IMR-90 (cell line): ENCODE measurements around the gene CCDC117. TPM values are rescaled to one million over a fixed set of nuclear protein-coding genes. Genes with fewer than 3 reads are reported as not detected.

Experiments used
- ATAC-seq: fragments of 200-7000 bp; cut with Tn5 transposase; 2 replicates; pipeline ENCODE4 v1.9.1; 2020; ENCODE audit warnings: low read depth, mild to moderate bottlenecking, moderate library complexity
- BruUV-seq: library from RNA; stranded (reverse); fragments of 400-500 nt; replicated peaks from 2 replicates; lab custom pipeline; 2021; lab: Mats Ljungman, UMichigan
- CTCF ChIA-PET: fragments of 300-600 bp; formaldehyde crosslinking; extraction: SDS; loops from one replicate; lab custom pipeline; 2021; ENCODE audit warnings: antibody characterized with exemption; lab: Yijun Ruan, JAX
- POLR2A ChIA-PET: fragments of 300-600 bp; sonication (Branson Sonifier 250); formaldehyde crosslinking; loops from one replicate; lab custom pipeline; 2022; ENCODE audit warnings: antibody characterized with exemption; ENCODE audit not compliant: unreplicated experiment; lab: Charles Lee
- DNase-seq: peaks from one replicate; pipeline ENCODE4 v3.0.0; 2013
- H2AFZ ChIP-seq: replicated peaks from 2 replicates; pipeline ENCODE3; 2013; ENCODE audit warnings: low read length, mild to moderate bottlenecking; ENCODE audit not compliant: poor library complexity
- H2AK5ac ChIP-seq: 2 replicates; pipeline ENCODE4 v1.6.1; 2013; ENCODE audit warnings: low read depth, low read length, inconsistent platforms
- H2AK9ac ChIP-seq: replicated peaks from 2 replicates; pipeline ENCODE3; 2013; ENCODE audit warnings: mild to moderate bottlenecking, low read depth, low read length, moderate library complexity; ENCODE audit not compliant: poor library complexity
- H2BK120ac ChIP-seq: 2 replicates; pipeline ENCODE4 v1.6.1; 2013; ENCODE audit warnings: low read depth, low read length, inconsistent platforms
- H2BK15ac ChIP-seq: 3 replicates; pipeline ENCODE4 v1.6.1; 2013; ENCODE audit warnings: low read depth, low read length, inconsistent platforms
- H2BK20ac ChIP-seq: 2 replicates; pipeline ENCODE4 v1.6.1; 2013; ENCODE audit warnings: low read depth, mild to moderate bottlenecking, inconsistent platforms, low read length, moderate library complexity
- H2BK5ac ChIP-seq: 2 replicates; pipeline ENCODE4 v1.6.1; 2013; ENCODE audit warnings: mild to moderate bottlenecking, low read depth, low read length, inconsistent platforms; ENCODE audit not compliant: poor library complexity, severe bottlenecking
- H3K14ac ChIP-seq: replicated peaks from 2 replicates; pipeline ENCODE4 v1.6.1; 2013; ENCODE audit warnings: low read depth, low read length, inconsistent platforms
- H3K18ac ChIP-seq: 2 replicates; pipeline ENCODE4 v1.6.1; 2013; ENCODE audit warnings: low read depth, low read length, control low read depth
- H3K23ac ChIP-seq: 2 replicates; pipeline ENCODE4 v1.6.1; 2013; ENCODE audit warnings: low read depth, low read length, inconsistent platforms
- H3K27ac ChIP-seq: 2 replicates; pipeline ENCODE4 v1.5.1; 2013; ENCODE audit warnings: mild to moderate bottlenecking, control low read depth, low read length; ENCODE audit not compliant: insufficient read depth
- H3K27me3 ChIP-seq: 2 replicates; pipeline ENCODE4 v1.6.1; 2013; ENCODE audit warnings: low read length; ENCODE audit not compliant: control insufficient read depth, insufficient read depth
- H3K36me3 ChIP-seq: 2 replicates; pipeline ENCODE4 v1.6.1; 2013; ENCODE audit warnings: low read length, mixed read lengths; ENCODE audit not compliant: control insufficient read depth, insufficient read depth
- H3K4ac ChIP-seq: 2 replicates; pipeline ENCODE4 v1.6.1; 2013; ENCODE audit warnings: low read depth, low read length, inconsistent platforms
- H3K4me1 ChIP-seq: 2 replicates; pipeline ENCODE4 v1.6.1; 2013; ENCODE audit warnings: low read length, mixed read lengths; ENCODE audit not compliant: control insufficient read depth, insufficient read depth
- H3K4me2 ChIP-seq: 2 replicates; pipeline ENCODE4 v1.6.1; 2013; ENCODE audit warnings: low read depth, mild to moderate bottlenecking, control low read depth, low read length, moderate library complexity
- H3K4me3 ChIP-seq: 2 replicates; pipeline ENCODE4 v1.5.1; 2013; ENCODE audit warnings: low read depth, mild to moderate bottlenecking, control low read depth, low read length, moderate library complexity; ENCODE audit not compliant: insufficient read depth
- H3K56ac ChIP-seq: 2 replicates; pipeline ENCODE4 v1.6.1; 2013; ENCODE audit warnings: low read length, inconsistent platforms; ENCODE audit not compliant: insufficient read depth; ENCODE audit errors: extremely low read depth
- H3K79me1 ChIP-seq, 2 experiments: 2 replicates each; pipeline ENCODE4 v1.6.1; 2013; ENCODE audit warnings: low read length in 2 of 2, inconsistent platforms in 1 of 2, low read depth in 1 of 2
- H3K9ac ChIP-seq: 2 replicates; pipeline ENCODE4 v1.6.1; 2013; ENCODE audit warnings: low read depth, low read length, control low read depth
- H3K9me1 ChIP-seq: 2 replicates; pipeline ENCODE4 v1.6.1; 2013; ENCODE audit warnings: low read length, inconsistent platforms; ENCODE audit not compliant: insufficient read depth
- H3K9me3 ChIP-seq: 2 replicates; pipeline ENCODE4 v1.6.1; 2013; ENCODE audit warnings: low read length; ENCODE audit not compliant: control insufficient read depth, insufficient read depth
- H4K20me1 ChIP-seq: 2 replicates; pipeline ENCODE4 v1.6.1; 2013; ENCODE audit warnings: low read length, inconsistent platforms; ENCODE audit not compliant: insufficient read depth
- H4K5ac ChIP-seq: 2 replicates; pipeline ENCODE4 v1.6.1; 2013; ENCODE audit warnings: mild to moderate bottlenecking, low read depth, low read length, control low read depth
- H4K8ac ChIP-seq, 2 experiments: 2 replicates each; pipeline ENCODE4 v1.6.1; 2013; ENCODE audit warnings: low read depth in 2 of 2, low read length in 2 of 2, control low read depth in 1 of 2, inconsistent platforms in 1 of 2
- H4K91ac ChIP-seq: 2 replicates; pipeline ENCODE4 v1.6.1; 2013; ENCODE audit warnings: low read depth, low read length, inconsistent platforms; ENCODE audit not compliant: insufficient read depth
- FOS ChIP-seq: fragments of 150-350 bp; IDR thresholded peaks from 2 replicates; pipeline ENCODE4 v1.6.1; 2016; ENCODE audit warnings: low read depth, low read length
- MAFK ChIP-seq: IDR thresholded peaks from 2 replicates; pipeline ENCODE4 v1.6.1; 2012; ENCODE audit warnings: low read depth, low read length, improper control_type of control experiment
- SMC3 ChIP-seq: fragments of 150-350 bp; IDR thresholded peaks from 2 replicates; pipeline ENCODE4 v1.6.1; 2016; ENCODE audit warnings: low read depth, mild to moderate bottlenecking, antibody characterized with exemption, low read length, moderate library complexity
- WGBS, 2 experiments: methylation state at CpG; one replicate each; pipeline versions ENCODE4 v1.1.5 to v1.1.7; 2013; ENCODE audit warnings: missing lambda C conversion rate in 2 of 2; ENCODE audit not compliant: insufficient read length in 1 of 2; ENCODE audit errors: extremely low coverage in 2 of 2; 5-methylcytosine and 5-hydroxymethylcytosine counted together
- dilution Hi-C: fragments of 300-500 bp; cut with HindIII; formaldehyde crosslinking; loops from one replicate; pipeline ENCODE4 v1.14.3; 2018; ENCODE audit warnings: low sequenced_read_pairs; ENCODE audit not compliant: unreplicated experiment
- in situ Hi-C: fragments of 300-500 bp; cut with MboI; formaldehyde crosslinking; loops from 3 replicates; pipeline ENCODE4 v1.14.3; 2019; ENCODE audit warnings: low sequenced_read_pairs, inconsistent platforms, mixed read lengths
- intact Hi-C: fragments of 100-400 bp; cut with micrococcal nuclease; formaldehyde crosslinking; loops from 2 replicates; pipeline ENCODE4 v1.10.0; 2022
- polyA plus RNA-seq, 3 experiments: library from polyadenylated mRNA; depleted of rRNA; stranded (reverse); fragments of >200 nt; gene quantifications; 2 replicates each; pipeline ENCODE4 v1.2.3, GENCODE V29; 2012; ENCODE audit warnings: low replicate concordance in 1 of 3
- total RNA-seq: library from RNA; depleted of rRNA; stranded (reverse); fragments of >200 nt; gene quantifications from 2 replicates; pipeline ENCODE4 v1.2.3, GENCODE V29; 2012
- TF ChIP-seq, protein P1 (sequence below): fragments of 150-350 bp; IDR thresholded peaks from 2 replicates; pipeline ENCODE4 v1.6.1; 2017; ENCODE audit warnings: mild to moderate bottlenecking, antibody characterized with exemption, low read length, low read depth

Gene CCDC117
- total and polyA plus RNA-seq, 2 of the 4 experiments (the other 2 are of a cell fraction): 5.9 to 7.0 TPM

DNA sequence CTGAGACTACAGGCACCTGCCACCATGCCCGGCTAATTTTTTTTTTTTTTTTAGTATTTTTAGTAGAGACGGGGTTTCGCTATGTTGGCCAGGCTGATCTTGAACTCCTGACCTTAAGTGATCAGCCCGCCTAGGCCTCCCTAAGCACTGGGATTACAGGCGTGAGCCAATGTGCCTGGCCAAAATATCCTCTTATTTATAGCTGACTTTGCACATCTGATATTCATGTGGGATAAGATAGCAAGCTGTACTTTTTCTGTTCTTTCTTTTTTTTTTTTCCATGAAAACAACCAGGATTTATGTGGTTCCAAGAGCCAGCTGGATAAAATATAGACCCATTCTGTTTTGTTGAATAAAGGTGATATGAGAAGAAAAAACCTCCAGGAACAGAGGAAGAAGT, 40.0 kb downstream of the CCDC117 start:
- no peak overlapping the region for H3K18ac ChIP-seq
- no peak for ATAC-seq
- intact Hi-C loops: no loop called here
- no peak overlapping the region for H2BK20ac ChIP-seq
- H4K20me1 ChIP-seq: no peaks in the 10 kb centered on the region
- no peak for TF ChIP-seq SMC3
- TF ChIP-seq, protein P1, sequence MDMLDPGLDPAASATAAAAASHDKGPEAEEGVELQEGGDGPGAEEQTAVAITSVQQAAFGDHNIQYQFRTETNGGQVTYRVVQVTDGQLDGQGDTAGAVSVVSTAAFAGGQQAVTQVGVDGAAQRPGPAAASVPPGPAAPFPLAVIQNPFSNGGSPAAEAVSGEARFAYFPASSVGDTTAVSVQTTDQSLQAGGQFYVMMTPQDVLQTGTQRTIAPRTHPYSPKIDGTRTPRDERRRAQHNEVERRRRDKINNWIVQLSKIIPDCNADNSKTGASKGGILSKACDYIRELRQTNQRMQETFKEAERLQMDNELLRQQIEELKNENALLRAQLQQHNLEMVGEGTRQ: no peak
- peak; percentile 81 for TF ChIP-seq MAFK
- TF ChIP-seq FOS: no peak
- dilution Hi-C loops: no loop called here
- H3K79me1 ChIP-seq: peaks cover 0 to 4% of the 10 kb centered on the region in 2 experiments; a peak in 2 of 4 replicates
- no peak overlapping the region for H4K8ac ChIP-seq
- no peak overlapping the region for H2BK5ac ChIP-seq
- H2BK15ac ChIP-seq: no peak overlapping the region
- no peak overlapping the region for H4K91ac ChIP-seq
- CTCF ChIA-PET: interaction anchor here (0.6 to 0.7 kb wide), 3 partner anchors 34 to 242 kb away, joined by 3 to 4 read pairs (median 3); no protein-coding TSS in a partner anchor
- H3K23ac ChIP-seq: no peak overlapping the region
- no peak overlapping the region for H3K27ac ChIP-seq
- no peak overlapping the region for H3K4ac ChIP-seq
- no peak overlapping the region for H3K9ac ChIP-seq
- peaks cover 5% of the 10 kb centered on the region; the same call in 1 of the 2 replicates for H3K9me1 ChIP-seq
- no peak overlapping the region for H2BK120ac ChIP-seq
- BruUV-seq: no TSS peak
- no peak overlapping the region for H4K5ac ChIP-seq
- WGBS, 2 experiments: 82% methylated on average over 3 of the region's 5 CpGs; no CpG with 5 or more reads in 1 of the 2 experiments
- POLR2A ChIA-PET: interaction anchor here (0.7 kb wide), 1 partner anchor 9 kb away, joined by 6 read pairs; no protein-coding TSS in a partner anchor
- H3K27me3 ChIP-seq: no peaks in the 10 kb centered on the region
- H3K14ac ChIP-seq: no peak overlapping the region
- no peak overlapping the region for H2AK9ac ChIP-seq
- H3K9me3 ChIP-seq: no peaks in the 10 kb centered on the region
- peaks cover 2% of the 10 kb centered on the region; the same call in 1 of the 2 replicates for H3K4me1 ChIP-seq
- DNase-seq: no peak
- in situ Hi-C loops: no loop called here
- H3K36me3 ChIP-seq: peaks cover 2% of the 10 kb centered on the region; the same call in 1 of the 2 replicates
- no peak overlapping the region for H3K56ac ChIP-seq
- no peak overlapping the region for H3K4me3 ChIP-seq
- H2AK5ac ChIP-seq: no peak overlapping the region
- no peak overlapping the region for H3K4me2 ChIP-seq
- H2AFZ ChIP-seq: no peak overlapping the region
